ENCODE measurements around the gene OR2T8. TPM values are rescaled to one million over a fixed set of nuclear protein-coding genes. Genes with fewer than 3 reads are reported as not detected.

The OR2T8 gene
- total RNA-seq, 2 donors from 2014 or later, result not detected

Other genes with a start within 250 kb of the OR2T8 start
- gene OR13G1, start 240.5 kb upstream of the OR2T8 start, total RNA-seq, result not detected
- gene OR6F1, start 203.6 kb upstream of the OR2T8 start, total RNA-seq, result not detected
- gene OR14K1, start 181.6 kb upstream of the OR2T8 start, total RNA-seq, result not detected
- gene OR14A2, start 172.1 kb upstream of the OR2T8 start, total RNA-seq, result not detected
- gene OR1C1, start 159.7 kb upstream of the OR2T8 start, total RNA-seq, result not detected
- gene OR14A16, start 96.1 kb upstream of the OR2T8 start, total RNA-seq, result not detected
- not detected for gene OR11L1, start 78.4 kb upstream of the OR2T8 start, total RNA-seq
- gene TRIM58, start 63.1 kb upstream of the OR2T8 start, total RNA-seq, result under 1 TPM; 0.21 to 0.24 TPM
- not detected for gene OR2W3, start 24.7 kb upstream of the OR2T8 start, total RNA-seq
- not detected for gene OR2AJ1, start 4.6 kb downstream of the OR2T8 start, total RNA-seq
- not detected for gene OR2L8, start 28.6 kb downstream of the OR2T8 start, total RNA-seq
- under 1 TPM in 1 of 2 donors, not detected in 1; 0.35 TPM for gene OR2AK2, start 45.0 kb downstream of the OR2T8 start, total RNA-seq
- gene OR2L5, start 93.4 kb downstream of the OR2T8 start, total RNA-seq, result under 1 TPM in 1 of 2 donors, not detected in 1; 0.16 TPM
- under 1 TPM; 0.12 to 0.29 TPM for gene OR2L2, start 109.8 kb downstream of the OR2T8 start, total RNA-seq
- under 1 TPM in 1 of 2 donors, not detected in 1; 0.07 TPM for gene OR2L3, start 126.6 kb downstream of the OR2T8 start, total RNA-seq
- gene OR2L13, start 174.9 kb downstream of the OR2T8 start, total RNA-seq, result under 1 TPM; 0.14 to 0.24 TPM
- not detected for gene OR2M5, start 224.9 kb downstream of the OR2T8 start, total RNA-seq